Measurements from ENCODE around the gene FHOD1.

DNA sequence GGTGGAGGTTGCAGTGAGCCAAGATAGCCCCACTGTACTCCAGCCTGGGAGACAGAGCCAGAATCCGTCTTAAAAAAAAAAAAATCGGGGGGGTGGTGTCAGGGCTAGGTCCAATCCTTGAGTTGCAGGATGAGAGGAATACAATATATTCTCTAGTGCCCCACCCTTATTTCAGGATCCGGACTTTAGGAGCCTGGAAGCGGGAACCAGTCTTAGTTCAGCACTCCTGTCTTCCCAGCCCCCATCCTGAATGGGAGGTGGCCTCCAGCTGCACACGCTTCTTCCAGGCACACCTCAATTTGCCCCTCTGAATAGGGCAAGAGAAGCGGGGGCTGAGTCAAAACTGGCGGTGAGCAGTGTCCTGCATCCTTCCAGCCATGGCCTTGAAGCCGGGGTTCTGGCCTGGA lies 1.6 kb downstream of the FHOD1 start:
- TF ChIP-seq POLR2AphosphoS5 (IDR thresholded peaks at IDR 0.05; ENCODE audit: low read depth, low read length) (no peak), SIN3A (IDR thresholded peaks at IDR 0.05; ENCODE audit: borderline replicate concordance, insufficient read depth, low read length) (no peak)

Measured in PFSK-1 (cell line).